Transverse colon (tissue), 4 donors: ENCODE results near the gene TTC31. TPM values are rescaled to one million over a fixed set of nuclear protein-coding genes. Genes with fewer than 3 reads are reported as not detected.

ENCODE experiments used
- DNase-seq: peaks from one replicate; pipeline ENCODE4 v3.0.0-alpha.2; 2019
- H3K27ac ChIP-seq, 4 donors: fragments of 200-600 bp; sonication (generic); 2 replicates each; pipeline ENCODE4 v1.5.1; 2016 to 2018; ENCODE audit warnings: inconsistent platforms in 4 of 4
- H3K27me3 ChIP-seq: fragments of 200-600 bp; sonication (generic); 2 replicates; pipeline ENCODE4 v1.5.1; 2017; ENCODE audit warnings: inconsistent platforms
- H3K36me3 ChIP-seq, 4 donors: fragments of 200-600 bp; sonication (generic); 2 replicates each; pipeline ENCODE4 v1.5.1; 2017 to 2019; ENCODE audit warnings: inconsistent platforms in 4 of 4
- H3K4me1 ChIP-seq, 4 donors: fragments of 200-600 bp; sonication (generic); 2 replicates each; pipeline ENCODE4 v1.5.1; 2017 to 2020; ENCODE audit warnings: inconsistent platforms in 4 of 4
- H3K4me3 ChIP-seq, 4 donors: fragments of 200-600 bp; sonication (generic); 1 replicate in 1 of 4; 2 replicates in 3 of 4; pipeline versions ENCODE4 v1.5.1 to v1.6.1; 2017 to 2019; ENCODE audit warnings: inconsistent platforms in 4 of 4
- H3K9me3 ChIP-seq, 2 donors: fragments of 200-600 bp; sonication (generic); 2 replicates each; pipeline ENCODE4 v1.5.1; 2017 to 2019; ENCODE audit warnings: inconsistent platforms in 2 of 2
- CTCF ChIP-seq, 5 experiments: fragments of 200-600 bp in 3 of 5; fragments of 450-650 bp in 2 of 5; sonication (generic) in 3 of 5; IDR thresholded peaks; 1 replicate in 2 of 5; 2 replicates in 3 of 5; pipeline ENCODE4 v1.5.1; 2016 to 2017; ENCODE audit warnings: antibody characterized with exemption in 5 of 5, inconsistent platforms in 3 of 5, mild to moderate bottlenecking in 2 of 5, moderate library complexity in 1 of 5
- EP300 ChIP-seq: sonication (generic); formaldehyde crosslinking; IDR thresholded peaks from one replicate; pipeline ENCODE4 v1.6.1; 2017; ENCODE audit warnings: antibody characterized with exemption, low read depth
- POLR2A ChIP-seq: fragments of 450-650 bp; IDR thresholded peaks from one replicate; pipeline ENCODE4 v1.6.1; 2016; ENCODE audit warnings: antibody characterized with exemption, mild to moderate bottlenecking, moderate library complexity
- POLR2AphosphoS5 ChIP-seq, 3 donors: sonication (generic); formaldehyde crosslinking; IDR thresholded peaks; one replicate each; pipeline ENCODE4 v1.6.1; 2016; ENCODE audit warnings: antibody characterized with exemption in 3 of 3
- WGBS, 2 donors: methylation state at CpG; one replicate each; pipeline ENCODE4 v1.1.5; 2018; ENCODE audit warnings: low coverage in 1 of 2; 5-methylcytosine and 5-hydroxymethylcytosine counted together
- in situ Hi-C, 4 donors: fragments of 200-750 bp; cut with MboI; loops; one replicate each; pipeline versions ENCODE4 v1.15.0 to v1.15.1; 2017; ENCODE audit warnings: low sequenced_read_pairs in 3 of 4, low pct_ligation_motif_present in 1 of 4, low pct_unique_long_range_greater_than_20kb in 1 of 4
- intact Hi-C: fragments of 100-400 bp; cut with DNase I; formaldehyde crosslinking; loops from one replicate; pipeline ENCODE4 v1.15.1; 2023; ENCODE audit warnings: low total_unique reads
- total RNA-seq, 4 donors: library from RNA; depleted of rRNA; stranded (reverse); fragments of >200 nt; gene quantifications; one replicate each; pipeline ENCODE4 v1.1.0, GENCODE V29; 2016

The TTC31 gene
- total RNA-seq, 4 donors from 2014 or later = 16.9 to 36.0 (median 32.0) TPM

- whole genome bisulfite sequencing, 2 donors = 79 to 85% methylated on average over 8 to 23 of the region's 23 CpGs
- TF ChIP-seq CTCF (IDR thresholded peaks at IDR 0.05) (no peak), EP300 (no peak), POLR2AphosphoS5 (IDR thresholded peaks at IDR 0.05) (no peak), POLR2A (no peak)
- H3K4me3 ChIP-seq = no peak overlapping the region
- H3K36me3 ChIP-seq = peaks cover 0 to 4% (median 0%) of the 10 kb centered on the region in 4 donors
- H3K9me3 ChIP-seq = no peaks in the 10 kb centered on the region
- no peak for DNase-seq
- intact Hi-C loops = no loop called here
- H3K27me3 ChIP-seq = no peaks in the 10 kb centered on the region
- in situ Hi-C loops = no loop called here
- H3K4me1 ChIP-seq = peaks cover 0 to 8% (median under 1%) of the 10 kb centered on the region in 4 donors
- H3K27ac ChIP-seq = no peak overlapping the region
These were observed 53.5 kb downstream of the TTC31 start for GRCh38 chr2:74536166-74536950.

GRCh38 chr2:74537140-74537539, 54.3 kb downstream of the TTC31 start:
- H3K9me3 ChIP-seq = no peaks in the 10 kb centered on the region
- in situ Hi-C loops = no loop called here
- intact Hi-C loops = no loop called here
- no peak overlapping the region for H3K4me3 ChIP-seq
- H3K27me3 ChIP-seq = no peaks in the 10 kb centered on the region
- no peak overlapping the region for H3K27ac ChIP-seq
- H3K4me1 ChIP-seq = peaks cover 0 to under 1% (median 0%) of the 10 kb centered on the region in 4 donors
- DNase-seq = no peak
- no peak for TF ChIP-seq CTCF (IDR thresholded peaks at IDR 0.05)
- TF ChIP-seq POLR2AphosphoS5 (IDR thresholded peaks at IDR 0.05) = no peak
- TF ChIP-seq POLR2A = no peak
- TF ChIP-seq EP300 = no peak
- WGBS, 2 donors = 71 to 83% methylated on average over 2 to 4 of the region's 4 CpGs
- peaks cover 0 to 4% (median 0%) of the 10 kb centered on the region in 4 donors for H3K36me3 ChIP-seq

- no peak for DNase-seq
- Histone ChIP-seq H3K36me3 (no peaks in the 10 kb centered on the region), H3K4me1 (no peaks in the 10 kb centered on the region), H3K9me3 (no peaks in the 10 kb centered on the region), H3K27ac (no peak overlapping the region), H3K27me3 (no peaks in the 10 kb centered on the region), H3K4me3 (no peak overlapping the region)
- intact Hi-C loops (no loop called here), in situ Hi-C loops (no loop called here)
- no peak for TF ChIP-seq EP300
- TF ChIP-seq POLR2A = no peak
- TF ChIP-seq POLR2AphosphoS5 (IDR thresholded peaks at IDR 0.05) = no peak
- 61 to 100% methylated on average over 1 to 7 of the region's 7 CpGs for WGBS, 2 donors
These were observed 56.0 kb downstream of the TTC31 start for GRCh38 chr2:74538881-74539339.

GRCh38 chr2:74540291-74540690, 57.4 kb downstream of the TTC31 start:
- no peaks in the 10 kb centered on the region for H3K9me3 ChIP-seq
- no peak for DNase-seq
- TF ChIP-seq EP300 = no peak
- no peak for TF ChIP-seq POLR2AphosphoS5 (IDR thresholded peaks at IDR 0.05)
- TF ChIP-seq POLR2A = no peak
- TF ChIP-seq CTCF (IDR thresholded peaks at IDR 0.05) = no peak
- no peak overlapping the region for H3K4me3 ChIP-seq
- H3K27me3 ChIP-seq = no peaks in the 10 kb centered on the region
- H3K4me1 ChIP-seq = no peaks in the 10 kb centered on the region
- no peaks in the 10 kb centered on the region for H3K36me3 ChIP-seq
- H3K27ac ChIP-seq = no peak overlapping the region
- WGBS, 2 donors = 67% methylated on average over 5 of the region's 5 CpGs; no CpG with 5 or more reads in 1 of the 2 donors
- in situ Hi-C loops (no loop called here), intact Hi-C loops (no loop called here)
